ENCODE results near the gene CAMK2N2.

Gene CAMK2N2

GRCh38 chr3:184239708-184240107 lies 21.6 kb downstream of the CAMK2N2 start:
- no peak for DNase-seq

GRCh38 chr3:184239221-184239620 lies 22.1 kb downstream of the CAMK2N2 start:
- no peak for DNase-seq

GRCh38 chr3:184238246-184238818 lies 23.0 kb downstream of the CAMK2N2 start:
- no peak for DNase-seq

GRCh38 chr3:184237807-184238206 lies 23.5 kb downstream of the CAMK2N2 start:
- no peak for DNase-seq

- no peak for DNase-seq
Observed at GRCh38 chr3:184237211-184237610, 24.1 kb downstream of the CAMK2N2 start.

GRCh38 chr3:184236636-184237035 lies 24.7 kb downstream of the CAMK2N2 start:
- DNase-seq, result no peak

GRCh38 chr3:184236033-184236410 lies 25.3 kb downstream of the CAMK2N2 start:
- DNase-seq, result no peak

GRCh38 chr3:184235381-184236032 lies 25.8 kb downstream of the CAMK2N2 start:
- no peak for DNase-seq

- no peak for DNase-seq
Observed at GRCh38 chr3:184234671-184235380, 26.5 kb downstream of the CAMK2N2 start.

- no peak for DNase-seq
Observed at GRCh38 chr3:184234224-184234623, 27.1 kb downstream of the CAMK2N2 start.

- DNase-seq, result no peak
Observed at GRCh38 chr3:184233127-184233843, 28.1 kb downstream of the CAMK2N2 start.

- DNase-seq, result no peak
Observed at GRCh38 chr3:184231671-184232070, 29.7 kb downstream of the CAMK2N2 start.

- no peak for DNase-seq
Observed at GRCh38 chr3:184230603-184231528, 30.5 kb downstream of the CAMK2N2 start.

- DNase-seq, result no peak
Observed at GRCh38 chr3:184230081-184230602, 31.2 kb downstream of the CAMK2N2 start.

- DNase-seq, result peak; percentile 55
Observed at GRCh38 chr3:184229394-184230080, 31.8 kb downstream of the CAMK2N2 start, which contains the start of gene VWA5B2. TSS of gene VWA5B2 (plus strand) at chr3:184229585. CDS start at chr3:184230529, 944 bp downstream.

- no peak for DNase-seq
Observed at GRCh38 chr3:184228376-184229137, 32.8 kb downstream of the CAMK2N2 start.

GRCh38 chr3:184227481-184227935 lies 33.8 kb downstream of the CAMK2N2 start:
- DNase-seq, result peak; percentile 33

- no peak for DNase-seq
Observed at GRCh38 chr3:184223946-184224345, 37.4 kb downstream of the CAMK2N2 start.

- DNase-seq, result no peak
Observed at GRCh38 chr3:184222521-184222920, 38.8 kb downstream of the CAMK2N2 start.

GRCh38 chr3:184218814-184219213 lies 42.5 kb downstream of the CAMK2N2 start:
- no peak for DNase-seq

Data from effector CD8-positive, alpha-beta T cell (primary cell).